Mesodermal cell (in vitro differentiated cells): Measurements from ENCODE around the gene PTOV1.

Experiments
- H3K27ac ChIP-seq: 2 replicates; pipeline ENCODE4 v1.7.0; 2013; ENCODE audit warnings: mild to moderate bottlenecking, low read depth, low read length, moderate library complexity; ENCODE audit not compliant: severe bottlenecking
- H3K36me3 ChIP-seq: 2 replicates; pipeline ENCODE4 v1.7.1; 2013; ENCODE audit warnings: mild to moderate bottlenecking, low read length, moderate library complexity; ENCODE audit not compliant: control insufficient read depth, insufficient read depth
- H3K4me1 ChIP-seq: one replicate; pipeline ENCODE4 v1.7.1; 2013; ENCODE audit warnings: mild to moderate bottlenecking, low read length; ENCODE audit not compliant: insufficient read depth, control insufficient read depth, poor library complexity, severe bottlenecking
- H3K4me3 ChIP-seq: 2 replicates; pipeline ENCODE4 v1.7.0; 2013; ENCODE audit warnings: low read length, control low read depth, mild to moderate bottlenecking; ENCODE audit not compliant: insufficient read depth, poor library complexity, severe bottlenecking; ENCODE audit errors: extremely low read depth
- H3K9me3 ChIP-seq: 2 replicates; pipeline ENCODE4 v1.7.1; 2013; ENCODE audit warnings: mild to moderate bottlenecking, low read length, moderate library complexity; ENCODE audit not compliant: control insufficient read depth
- WGBS, 2 experiments: methylation state at CpG; one replicate each; pipeline ENCODE4 v1.1.5; 2013; ENCODE audit warnings: missing lambda C conversion rate in 2 of 2; ENCODE audit not compliant: insufficient coverage in 2 of 2; 5-methylcytosine and 5-hydroxymethylcytosine counted together

PTOV1 gene

DNA sequence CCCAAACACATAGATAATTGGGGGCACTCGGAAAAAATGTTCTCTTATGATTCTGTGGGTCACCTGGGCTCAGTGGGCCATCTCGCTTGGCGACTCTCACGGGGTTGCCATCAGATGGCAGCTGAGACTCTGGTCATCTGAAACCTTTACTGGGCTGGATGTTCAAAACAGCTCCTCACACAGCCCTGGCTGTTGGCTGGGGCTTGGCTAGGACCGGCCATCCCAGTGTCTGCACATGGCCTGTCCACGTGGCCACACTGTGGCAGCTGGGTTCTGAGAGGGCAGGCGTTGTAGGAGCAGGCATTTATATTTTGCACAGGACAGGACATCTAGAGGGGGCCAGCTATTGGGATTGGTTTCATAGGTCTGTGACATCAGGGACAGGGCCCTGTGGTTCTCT, 17.4 kb upstream of the PTOV1 start:
- no peak overlapping the region for H3K27ac ChIP-seq
- H3K9me3 ChIP-seq: no peaks in the 10 kb centered on the region
- H3K4me1 ChIP-seq: peaks cover 9% of the 10 kb centered on the region
- no peak overlapping the region for H3K4me3 ChIP-seq
- 91 to 97% methylated on average over 1 to 7 of the region's 7 CpGs for WGBS, 2 experiments
- H3K36me3 ChIP-seq: peaks cover 97% of the 10 kb centered on the region

GRCh38 chr19:49835562-49835961, 15.4 kb upstream of the PTOV1 start:
- H3K27ac ChIP-seq: no peak overlapping the region
- H3K4me3 ChIP-seq: no peak overlapping the region
- no peaks in the 10 kb centered on the region for H3K9me3 ChIP-seq
- peaks cover 97% of the 10 kb centered on the region for H3K36me3 ChIP-seq
- WGBS, 2 experiments: 90 to 97% methylated on average over 4 to 10 of the region's 12 CpGs
- H3K4me1 ChIP-seq: peaks cover 7% of the 10 kb centered on the region

DNA sequence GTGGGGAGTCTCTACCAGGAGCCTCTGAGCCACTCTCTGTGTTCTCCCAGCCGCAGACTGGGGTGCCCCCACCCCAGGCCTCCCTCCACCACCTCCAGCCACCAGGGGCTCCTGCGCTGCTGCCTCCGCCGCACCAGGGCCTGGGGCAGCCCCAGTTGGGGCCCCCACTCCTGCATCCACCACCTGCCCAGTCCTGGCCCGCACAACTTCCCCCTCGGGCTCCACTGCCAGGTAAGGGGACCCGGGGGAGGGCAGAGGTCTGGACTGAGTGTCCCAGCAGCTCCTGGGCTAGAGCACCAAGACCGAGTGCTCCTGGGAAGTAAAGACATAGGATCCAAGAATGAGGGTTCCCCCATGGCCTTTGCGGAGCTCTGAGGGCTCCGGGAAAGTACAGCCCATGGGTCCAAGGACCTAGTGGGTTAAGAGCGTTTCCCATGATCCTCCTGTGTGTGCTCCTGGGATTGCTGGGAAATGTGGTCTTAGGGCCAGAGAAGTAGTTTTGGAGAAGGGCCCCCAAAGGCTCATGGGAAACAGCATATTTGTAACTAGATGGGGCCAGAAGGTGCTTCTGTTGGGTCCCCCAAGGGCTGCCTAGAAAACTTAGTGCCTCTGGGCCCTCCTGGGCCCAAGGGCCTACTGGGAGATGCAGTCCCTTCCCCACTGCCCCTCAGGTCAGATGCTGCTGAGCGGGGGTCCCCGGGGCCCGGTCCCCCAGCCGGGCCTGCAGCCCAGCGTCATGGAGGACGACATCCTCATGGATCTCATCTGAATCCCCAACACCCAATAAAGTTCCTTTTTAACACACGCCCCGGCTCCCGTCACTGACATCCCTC, 14.6 kb upstream of the PTOV1 start:
- Histone ChIP-seq H3K9me3 (no peaks in the 10 kb centered on the region), H3K4me3 (no peak overlapping the region), H3K27ac (no peak overlapping the region), H3K36me3 (peaks cover 97% of the 10 kb centered on the region), H3K4me1 (peaks cover 5% of the 10 kb centered on the region)
- WGBS, 2 experiments: 96 to 98% methylated on average over 18 to 19 of the region's 20 CpGs

DNA sequence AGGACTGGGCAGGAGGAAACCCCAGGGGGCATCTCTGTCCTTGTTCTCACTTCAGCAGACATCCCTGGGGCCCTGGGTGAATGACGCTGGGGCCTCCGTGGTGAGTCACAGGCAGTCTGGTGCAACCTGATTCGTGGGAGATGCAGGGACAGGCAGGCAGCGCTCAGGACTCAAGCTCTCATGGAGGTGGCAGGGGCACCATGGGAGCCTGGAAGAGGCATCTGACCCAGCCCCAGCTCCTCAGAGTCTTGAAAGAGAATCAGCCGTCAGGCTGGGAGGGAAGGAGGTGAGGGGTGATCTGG, 14.0 kb upstream of the PTOV1 start:
- Histone ChIP-seq H3K4me3 (no peak overlapping the region), H3K4me1 (peaks cover 5% of the 10 kb centered on the region), H3K36me3 (peaks cover 97% of the 10 kb centered on the region), H3K9me3 (no peaks in the 10 kb centered on the region), H3K27ac (no peak overlapping the region)
- WGBS, 2 experiments: 87 to 94% methylated on average over 5 of the region's 5 CpGs

DNA sequence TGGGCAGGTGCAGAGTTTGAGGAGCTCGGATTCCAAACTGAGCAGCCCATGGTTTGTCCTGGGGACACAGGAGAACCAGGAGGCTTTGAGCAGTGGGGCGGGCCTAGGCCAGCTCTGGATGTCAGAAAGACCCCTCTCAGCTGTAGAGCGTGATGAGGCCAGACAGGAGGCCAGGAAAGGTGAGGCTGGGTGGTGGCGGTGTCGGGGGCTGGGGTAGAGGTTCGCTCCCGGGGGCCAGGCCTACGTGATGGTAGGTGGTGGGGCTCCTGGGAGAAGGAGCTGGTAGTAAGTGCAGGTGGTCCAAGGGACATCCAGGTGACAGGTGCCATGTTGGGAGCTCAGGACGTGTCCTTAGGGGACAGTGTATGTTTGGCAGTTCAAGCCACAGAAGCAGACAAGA, 13.5 kb upstream of the PTOV1 start:
- Histone ChIP-seq H3K9me3 (no peaks in the 10 kb centered on the region), H3K27ac (no peak overlapping the region), H3K36me3 (peaks cover 97% of the 10 kb centered on the region), H3K4me1 (peaks cover 5% of the 10 kb centered on the region), H3K4me3 (no peak overlapping the region)
- WGBS, 2 experiments: 92 to 98% methylated on average over 9 of the region's 9 CpGs

DNA sequence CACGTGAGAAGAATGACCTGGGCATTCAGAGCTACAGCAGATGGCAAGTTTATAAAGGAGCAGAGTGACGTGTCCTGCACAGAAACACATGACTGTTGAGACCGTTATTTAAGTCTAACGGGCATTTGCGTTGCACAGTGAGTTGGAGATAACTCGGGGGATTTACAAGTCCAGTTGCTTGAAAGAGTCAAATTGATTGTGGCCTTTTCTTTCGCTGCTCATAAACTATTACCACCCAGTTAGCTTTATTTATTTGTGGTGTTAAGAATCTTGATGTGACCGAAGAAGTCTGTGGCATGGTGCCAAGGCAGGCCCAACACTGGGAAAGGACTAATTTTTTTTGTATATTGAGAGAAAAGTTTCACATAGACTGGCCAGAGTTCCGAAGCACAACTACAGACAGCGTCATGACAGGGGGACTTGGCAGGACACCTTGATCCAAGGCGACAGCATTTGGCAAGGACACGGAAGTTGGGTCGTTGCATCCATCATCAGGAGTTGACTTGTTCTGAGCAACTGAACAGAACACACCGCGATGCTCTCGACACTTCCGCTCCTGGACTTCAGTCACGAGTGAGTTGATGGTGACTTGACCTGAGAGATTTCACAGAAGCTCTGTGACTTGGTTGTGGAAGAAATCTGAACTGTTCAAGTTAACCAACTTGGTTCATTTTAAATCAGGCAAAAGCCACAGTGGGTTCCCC, 11.9 kb upstream of the PTOV1 start:
- Histone ChIP-seq H3K4me1 (peaks cover 5% of the 10 kb centered on the region), H3K4me3 (no peak overlapping the region), H3K9me3 (no peaks in the 10 kb centered on the region), H3K36me3 (peaks cover 90% of the 10 kb centered on the region), H3K27ac (no peak overlapping the region)
- 94 to 97% methylated on average over 16 of the region's 18 CpGs for WGBS, 2 experiments

DNA sequence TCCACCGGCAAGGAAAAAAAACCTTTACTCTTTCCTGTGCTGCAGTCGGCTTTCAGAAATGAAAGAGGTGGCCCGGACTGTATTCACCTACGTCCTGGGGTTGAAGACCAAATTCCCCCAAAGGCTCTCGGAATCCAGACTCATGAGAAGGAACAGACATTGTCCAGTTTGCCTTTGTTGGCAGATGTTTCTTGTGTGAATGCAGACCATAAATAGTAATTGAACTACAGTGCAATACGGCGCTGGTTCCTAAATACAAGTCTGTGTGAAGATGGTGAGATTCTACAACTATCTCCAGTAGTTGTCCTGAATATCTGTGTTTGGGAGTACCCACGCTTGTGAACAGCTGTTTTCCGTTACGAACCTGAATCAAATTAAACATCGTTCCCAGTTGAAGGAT, 11.2 kb upstream of the PTOV1 start:
- no peak overlapping the region for H3K27ac ChIP-seq
- H3K4me1 ChIP-seq: peaks cover 5% of the 10 kb centered on the region
- no peaks in the 10 kb centered on the region for H3K9me3 ChIP-seq
- H3K4me3 ChIP-seq: no peak overlapping the region
- 97 to 98% methylated on average over 10 to 11 of the region's 11 CpGs for WGBS, 2 experiments
- H3K36me3 ChIP-seq: peaks cover 84% of the 10 kb centered on the region

DNA sequence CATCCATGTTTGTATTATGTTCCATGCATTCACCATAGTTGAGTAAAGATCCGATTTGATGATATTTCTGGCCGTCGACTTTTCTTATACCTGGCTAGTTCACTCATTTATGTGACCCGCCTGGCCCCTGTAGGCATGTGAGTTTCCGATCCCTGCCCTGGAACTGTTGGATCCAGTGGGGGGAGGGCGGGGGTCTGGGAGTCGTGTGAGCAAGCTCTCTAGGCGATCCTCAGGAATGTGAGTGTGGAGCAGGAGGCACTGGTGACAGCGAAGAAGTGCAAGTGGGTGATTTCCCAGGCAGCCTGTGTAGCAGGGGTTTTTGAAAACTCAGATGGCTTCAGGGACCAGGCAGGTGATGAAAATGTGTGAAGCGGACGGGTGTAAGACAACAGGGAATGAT, 10.6 kb upstream of the PTOV1 start:
- Histone ChIP-seq H3K36me3 (peaks cover 78% of the 10 kb centered on the region), H3K4me3 (no peak overlapping the region), H3K4me1 (peaks cover 5% of the 10 kb centered on the region), H3K9me3 (no peaks in the 10 kb centered on the region), H3K27ac (peak overlapping the region; percentile 11)
- 93 to 94% methylated on average over 8 of the region's 11 CpGs for WGBS, 2 experiments

GRCh38 chr19:49840736-49841249, 10.2 kb upstream of the PTOV1 start:
- Histone ChIP-seq H3K4me1 (peaks cover 5% of the 10 kb centered on the region), H3K9me3 (no peaks in the 10 kb centered on the region), H3K36me3 (peaks cover 73% of the 10 kb centered on the region), H3K27ac (peak overlapping the region; percentile 11), H3K4me3 (no peak overlapping the region)
- WGBS, 2 experiments: 93 to 95% methylated on average over 15 to 16 of the region's 17 CpGs

GRCh38 chr19:49843265-49843664, 7.7 kb upstream of the PTOV1 start:
- H3K27ac ChIP-seq: no peak overlapping the region
- H3K9me3 ChIP-seq: no peaks in the 10 kb centered on the region
- H3K36me3 ChIP-seq: peaks cover 49% of the 10 kb centered on the region
- no peak overlapping the region for H3K4me3 ChIP-seq
- no peaks in the 10 kb centered on the region for H3K4me1 ChIP-seq
- WGBS, 2 experiments: 89% methylated on average over 1 of the region's 3 CpGs; no CpG with 5 or more reads in 1 of the 2 experiments
